ENCODE measurements around the gene HEY2. TPM values are rescaled to one million over a fixed set of nuclear protein-coding genes. Genes with fewer than 3 reads are reported as not detected.

Gene HEY2
- total and polyA plus RNA-seq, 2 donors (not counting 3 experiments of a cell fraction or from before 2014, with no cell fraction given): 0.07 TPM; not detected in 1

DNA sequence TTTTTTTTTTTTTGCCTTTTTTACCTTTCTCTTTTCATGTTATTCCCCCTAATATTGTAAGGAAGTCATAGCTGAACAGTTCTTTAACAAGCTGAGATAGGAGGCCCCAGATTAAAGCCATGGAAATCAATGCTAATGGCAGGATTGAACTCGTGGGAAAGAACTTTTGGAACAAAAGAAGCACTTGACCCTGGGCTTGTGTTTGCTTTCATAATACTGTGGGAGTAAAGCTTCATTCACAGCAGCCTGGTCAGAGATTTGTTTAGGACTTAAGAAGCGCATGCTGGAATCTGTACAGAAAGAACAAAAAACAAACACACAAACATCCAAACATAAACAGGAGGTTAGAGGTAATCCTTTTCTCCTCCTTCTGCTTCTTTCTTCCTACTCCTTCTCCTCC is 5.1 kb downstream of the HEY2 start:
- peaks cover 25 to 39% of the 10 kb centered on the region in 2 experiments for H3K27me3 ChIP-seq (ENCODE audit: control insufficient read depth in 2 of 2, insufficient read depth in 2 of 2, low read length in 2 of 2)
- peaks cover 3% of the 10 kb centered on the region for H3K4me1 ChIP-seq (ENCODE audit: control insufficient read depth, extremely low read depth, insufficient read depth, low read length)
- ChIA-PET CTCF (interaction anchor here (0.7 to 10.2 kb wide), 6 partner anchors 9 to 442 kb away, joined by 3 to 439 read pairs (median 8); no protein-coding TSS in a partner anchor), POLR2A (interaction anchor here (0.7 kb wide), 1 partner anchor 569 kb away, joined by 3 read pairs; no protein-coding TSS in a partner anchor)
- no peaks in the 10 kb centered on the region for H3K79me2 ChIP-seq (ENCODE audit: control insufficient read depth, insufficient read depth, low read length)
- H3K9me1 ChIP-seq (replicated peaks; ENCODE audit: control insufficient read depth, extremely low read depth, insufficient read depth, low read length): no peaks in the 10 kb centered on the region
- no peak overlapping the region for H2AFZ ChIP-seq (ENCODE audit: low read depth, low read length)
- dilution Hi-C loops (cut with MboI; ENCODE audit: extremely low pct_ligation_motif_present, low sequenced_read_pairs): no loop called here
- no peaks in the 10 kb centered on the region for H3K9me3 ChIP-seq (replicated peaks; ENCODE audit: control insufficient read depth, insufficient read depth, low read length)
- no peaks in the 10 kb centered on the region for H3K36me3 ChIP-seq (ENCODE audit: control insufficient read depth in 2 of 2, extremely low read depth in 1 of 2, insufficient read depth in 2 of 2, low read length in 2 of 2)
- no peaks in the 10 kb centered on the region for H4K20me1 ChIP-seq (replicated peaks; ENCODE audit: control insufficient read depth, extremely low read depth, insufficient read depth, low read length)
- no peak for TF ChIP-seq EZH2 (IDR thresholded peaks at IDR 0.05; ENCODE audit: borderline replicate concordance, low read depth, low read length, severe bottlenecking)
- no peak for TF ChIP-seq GATA2 (IDR thresholded peaks at IDR 0.05; ENCODE audit: insufficient read depth, insufficient read length, low read depth, low read length)
- H3K4me3 ChIP-seq (replicated peaks in 1 of 3; ENCODE audit: insufficient read depth in 1 of 3, low read depth in 1 of 3, low read length in 3 of 3): no peak overlapping the region
- intact Hi-C loops (cut with micrococcal nuclease): loop anchor here (5.0 kb wide), 1 partner anchor 602 kb away; the partner anchor contains the start of gene TPD52L1
- FAIRE-seq: no peak
- no peak for DNase-seq (ENCODE audit: low read depth, low spot score)
- H3K27ac ChIP-seq (ENCODE audit: insufficient read depth, low read depth, low read length): no peak overlapping the region
- no peak overlapping the region for H3K9ac ChIP-seq (replicated peaks; ENCODE audit: extremely low read depth, insufficient read depth, low read length)
- BruUV-seq (replicated peaks): no TSS peak
- no peak overlapping the region for H3K4me2 ChIP-seq (ENCODE audit: insufficient read depth, low read length)

DNA sequence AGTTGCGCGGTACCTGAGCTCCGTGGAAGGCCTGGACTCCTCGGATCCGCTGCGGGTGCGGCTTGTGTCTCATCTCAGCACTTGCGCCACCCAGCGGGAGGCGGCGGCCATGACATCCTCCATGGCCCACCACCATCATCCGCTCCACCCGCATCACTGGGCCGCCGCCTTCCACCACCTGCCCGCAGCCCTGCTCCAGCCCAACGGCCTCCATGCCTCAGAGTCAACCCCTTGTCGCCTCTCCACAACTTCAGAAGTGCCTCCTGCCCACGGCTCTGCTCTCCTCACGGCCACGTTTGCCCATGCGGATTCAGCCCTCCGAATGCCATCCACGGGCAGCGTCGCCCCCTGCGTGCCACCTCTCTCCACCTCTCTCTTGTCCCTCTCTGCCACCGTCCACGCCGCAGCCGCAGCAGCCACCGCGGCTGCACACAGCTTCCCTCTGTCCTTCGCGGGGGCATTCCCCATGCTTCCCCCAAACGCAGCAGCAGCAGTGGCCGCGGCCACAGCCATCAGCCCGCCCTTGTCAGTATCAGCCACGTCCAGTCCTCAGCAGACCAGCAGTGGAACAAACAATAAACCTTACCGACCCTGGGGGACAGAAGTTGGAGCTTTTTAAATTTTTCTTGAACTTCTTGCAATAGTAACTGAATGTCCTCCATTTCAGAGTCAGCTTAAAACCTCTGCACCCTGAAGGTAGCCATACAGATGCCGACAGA is 9.9 kb downstream of the HEY2 start:
- no peak overlapping the region for H2AFZ ChIP-seq (ENCODE audit: low read depth, low read length)
- no peak overlapping the region for H3K9ac ChIP-seq (replicated peaks; ENCODE audit: extremely low read depth, insufficient read depth, low read length)
- H3K27me3 ChIP-seq (ENCODE audit: control insufficient read depth in 2 of 2, insufficient read depth in 2 of 2, low read length in 2 of 2): peaks cover 3 to 18% of the 10 kb centered on the region in 2 experiments
- no TSS peak for BruUV-seq (replicated peaks)
- no peak overlapping the region for H3K4me3 ChIP-seq (replicated peaks in 1 of 3; ENCODE audit: insufficient read depth in 1 of 3, low read depth in 1 of 3, low read length in 3 of 3)
- H3K36me3 ChIP-seq (ENCODE audit: control insufficient read depth in 2 of 2, extremely low read depth in 1 of 2, insufficient read depth in 2 of 2, low read length in 2 of 2): no peaks in the 10 kb centered on the region
- no peaks in the 10 kb centered on the region for H3K79me2 ChIP-seq (ENCODE audit: control insufficient read depth, insufficient read depth, low read length)
- intact Hi-C loops (cut with micrococcal nuclease): no loop called here
- H3K27ac ChIP-seq (ENCODE audit: insufficient read depth, low read depth, low read length): no peak overlapping the region
- no peaks in the 10 kb centered on the region for H3K4me1 ChIP-seq (ENCODE audit: control insufficient read depth, extremely low read depth, insufficient read depth, low read length)
- FAIRE-seq (no peak), DNase-seq (ENCODE audit: low read depth, low spot score) (no peak)
- H3K9me3 ChIP-seq (replicated peaks; ENCODE audit: control insufficient read depth, insufficient read depth, low read length): no peaks in the 10 kb centered on the region
- CTCF ChIA-PET: interaction anchor here (0.8 to 4.0 kb wide), 9 partner anchors 8 to 889 kb away, joined by 3 to 30 read pairs (median 4); no protein-coding TSS in a partner anchor
- no peak overlapping the region for H3K4me2 ChIP-seq (ENCODE audit: insufficient read depth, low read length)
- H3K9me1 ChIP-seq (replicated peaks; ENCODE audit: control insufficient read depth, extremely low read depth, insufficient read depth, low read length): no peaks in the 10 kb centered on the region
- POLR2A ChIA-PET: no interaction called here
- no peaks in the 10 kb centered on the region for H4K20me1 ChIP-seq (replicated peaks; ENCODE audit: control insufficient read depth, extremely low read depth, insufficient read depth, low read length)
- TF ChIP-seq JUN (IDR thresholded peaks at IDR 0.05; ENCODE audit: borderline replicate concordance, insufficient read depth, insufficient read length, low read depth): no peak
- TF ChIP-seq, protein P1, sequence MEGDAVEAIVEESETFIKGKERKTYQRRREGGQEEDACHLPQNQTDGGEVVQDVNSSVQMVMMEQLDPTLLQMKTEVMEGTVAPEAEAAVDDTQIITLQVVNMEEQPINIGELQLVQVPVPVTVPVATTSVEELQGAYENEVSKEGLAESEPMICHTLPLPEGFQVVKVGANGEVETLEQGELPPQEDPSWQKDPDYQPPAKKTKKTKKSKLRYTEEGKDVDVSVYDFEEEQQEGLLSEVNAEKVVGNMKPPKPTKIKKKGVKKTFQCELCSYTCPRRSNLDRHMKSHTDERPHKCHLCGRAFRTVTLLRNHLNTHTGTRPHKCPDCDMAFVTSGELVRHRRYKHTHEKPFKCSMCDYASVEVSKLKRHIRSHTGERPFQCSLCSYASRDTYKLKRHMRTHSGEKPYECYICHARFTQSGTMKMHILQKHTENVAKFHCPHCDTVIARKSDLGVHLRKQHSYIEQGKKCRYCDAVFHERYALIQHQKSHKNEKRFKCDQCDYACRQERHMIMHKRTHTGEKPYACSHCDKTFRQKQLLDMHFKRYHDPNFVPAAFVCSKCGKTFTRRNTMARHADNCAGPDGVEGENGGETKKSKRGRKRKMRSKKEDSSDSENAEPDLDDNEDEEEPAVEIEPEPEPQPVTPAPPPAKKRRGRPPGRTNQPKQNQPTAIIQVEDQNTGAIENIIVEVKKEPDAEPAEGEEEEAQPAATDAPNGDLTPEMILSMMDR (IDR thresholded peaks at IDR 0.05; ENCODE audit: extremely low read depth in 1 of 2, insufficient read depth in 1 of 2, low read depth in 1 of 2, low read length in 2 of 2): peak; percentile 38 to 39
- TF ChIP-seq FOS (IDR thresholded peaks at IDR 0.05; ENCODE audit: borderline replicate concordance, insufficient read depth, low read length): no peak
- TF ChIP-seq, protein P2, sequence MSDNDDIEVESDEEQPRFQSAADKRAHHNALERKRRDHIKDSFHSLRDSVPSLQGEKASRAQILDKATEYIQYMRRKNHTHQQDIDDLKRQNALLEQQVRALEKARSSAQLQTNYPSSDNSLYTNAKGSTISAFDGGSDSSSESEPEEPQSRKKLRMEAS (IDR thresholded peaks at IDR 0.05; ENCODE audit: insufficient read depth, insufficient read length): no peak
- TF ChIP-seq MYC (IDR thresholded peaks at IDR 0.05; ENCODE audit: low read depth, low read length): no peak
- dilution Hi-C loops (cut with MboI; ENCODE audit: extremely low pct_ligation_motif_present, low sequenced_read_pairs): no loop called here

All from endothelial cell of umbilical vein (primary cell).